Astrocyte of the spinal cord (primary cell): Measurements from ENCODE around the gene TRAIP.

Experiments used
- DNase-seq: peaks from one replicate; pipeline ENCODE4 v3.0.0; 2011; ENCODE audit warnings: low read depth, low spot score
- H3K4me3 ChIP-seq: 2 replicates; pipeline ENCODE4 v1.5.1; 2011; ENCODE audit warnings: low read depth, mild to moderate bottlenecking, low read length, moderate library complexity
- CTCF ChIP-seq: IDR thresholded peaks from 2 replicates; pipeline ENCODE4 v1.5.1; 2012; ENCODE audit warnings: low read depth, mild to moderate bottlenecking, low read length, inconsistent platforms
- in situ Hi-C: cut with HindIII; loops from 2 replicates; pipeline ENCODE4 v1.10.0; 2017; ENCODE audit warnings: low sequenced_read_pairs

Gene TRAIP

DNA sequence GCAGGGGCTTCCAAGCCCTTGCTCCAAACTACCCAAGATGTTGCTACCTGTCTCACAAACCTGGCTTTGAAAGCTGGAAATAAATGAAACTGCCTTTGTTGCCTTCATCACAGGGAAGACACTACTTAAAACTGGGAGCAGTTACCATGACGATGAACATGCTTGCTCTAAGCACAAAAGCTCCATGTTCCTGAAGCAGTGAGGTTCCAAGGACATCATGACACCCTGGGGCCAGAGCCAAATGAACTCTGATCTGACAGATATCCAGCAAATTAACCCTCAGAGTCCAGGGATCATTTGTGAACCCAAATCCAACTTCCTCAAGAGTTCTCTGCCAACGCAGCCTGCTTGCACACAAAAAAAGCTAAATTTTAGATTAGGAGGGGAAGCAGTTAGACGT lies 10.7 kb downstream of the TRAIP start:
- H3K4me3 ChIP-seq, result no peak overlapping the region
- no peak for DNase-seq
- in situ Hi-C loops, result no loop called here
- no peak for TF ChIP-seq CTCF

DNA sequence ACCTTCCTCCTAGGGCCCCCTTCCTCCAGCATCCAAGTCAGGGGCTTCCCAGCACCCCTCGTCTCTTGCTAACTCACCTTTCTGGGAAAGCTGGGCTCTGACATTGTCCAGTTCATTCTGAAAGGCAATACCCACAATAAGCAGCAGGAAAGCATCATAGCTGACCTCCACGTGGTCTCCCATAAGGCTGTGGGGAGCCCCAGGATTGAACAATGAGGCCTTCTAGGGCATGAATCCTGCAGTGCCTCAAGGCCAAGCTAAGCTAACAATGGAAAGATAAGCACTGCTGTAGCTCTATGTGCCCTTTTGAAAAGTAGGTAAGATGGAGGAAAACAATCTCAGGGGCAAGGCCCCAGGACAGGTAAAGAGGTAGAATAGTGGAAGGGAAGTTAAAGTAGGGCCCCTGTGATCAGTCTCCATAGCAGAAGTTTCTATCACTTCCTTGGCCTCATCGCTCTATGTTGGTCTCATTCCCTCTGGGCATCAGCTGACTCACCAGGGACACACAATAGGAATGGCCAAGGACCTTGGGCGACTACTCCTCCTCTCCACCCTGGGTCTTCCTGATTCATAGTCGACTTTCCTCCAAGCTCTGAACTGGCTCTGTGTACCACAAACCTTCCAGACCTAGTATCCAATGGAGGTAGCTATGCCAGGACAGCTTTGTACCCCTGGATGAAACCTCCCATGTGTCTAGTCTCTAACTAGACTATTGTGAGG lies 11.7 kb downstream of the TRAIP start:
- no peak for TF ChIP-seq CTCF
- H3K4me3 ChIP-seq, result no peak overlapping the region
- DNase-seq, result no peak
- in situ Hi-C loops, result no loop called here

- TF ChIP-seq CTCF, result no peak
- no peak for DNase-seq
- in situ Hi-C loops, result no loop called here
- no peak overlapping the region for H3K4me3 ChIP-seq
Observed at GRCh38 chr3:49842843-49843517, 13.4 kb downstream of the TRAIP start.

- in situ Hi-C loops, result no loop called here
- TF ChIP-seq CTCF, result no peak
- DNase-seq, result no peak
- no peak overlapping the region for H3K4me3 ChIP-seq
Observed at GRCh38 chr3:49841806-49842205, 14.6 kb downstream of the TRAIP start.

DNA sequence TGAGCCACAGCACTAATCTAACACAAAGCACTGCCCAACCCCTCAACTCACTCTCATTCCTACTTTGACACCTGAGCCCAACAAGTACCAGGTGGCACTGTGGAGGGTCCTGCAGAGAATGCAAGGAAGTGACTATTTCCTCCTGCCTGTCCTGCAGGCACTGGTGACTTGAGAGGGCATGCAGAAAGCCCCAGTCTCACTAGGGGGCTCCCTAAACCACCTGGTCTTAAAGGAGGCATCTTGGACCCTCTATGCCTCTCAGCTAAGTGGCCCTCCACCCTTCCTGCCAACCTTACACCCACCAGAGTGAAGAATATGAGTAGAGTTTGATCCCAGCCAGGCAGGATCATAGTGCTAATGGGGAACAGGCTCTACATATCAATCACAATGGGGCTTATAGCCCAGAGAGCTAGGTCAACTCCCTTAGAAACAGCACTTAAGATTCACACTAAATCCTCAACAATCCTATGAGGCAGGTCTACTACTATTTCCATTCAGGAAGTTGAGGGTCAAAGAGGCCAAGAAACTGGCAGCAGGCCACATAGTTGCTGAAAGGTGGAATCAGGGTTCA lies 15.2 kb downstream of the TRAIP start:
- TF ChIP-seq CTCF, result peak; percentile 55
- in situ Hi-C loops, result no loop called here
- no peak overlapping the region for H3K4me3 ChIP-seq
- peak; percentile 15 for DNase-seq

- DNase-seq, result no peak
- H3K4me3 ChIP-seq, result no peak overlapping the region
- no peak for TF ChIP-seq CTCF
- in situ Hi-C loops, result no loop called here
Observed at GRCh38 chr3:49840388-49840787, 16.0 kb downstream of the TRAIP start.
